HCT116 (cell line): ENCODE data around the gene MDFIC2. TPM values are rescaled to one million over a fixed set of nuclear protein-coding genes. Genes with fewer than 3 reads are reported as not detected.

Experiments used
- ATAC-seq: fragments of 200-7000 bp; cut with Tn5 transposase; 2 replicates; pipeline ENCODE4 v1.9.1; 2020; ENCODE audit warnings: mild to moderate bottlenecking, moderate library complexity
- BruUV-seq: library from RNA; stranded (reverse); fragments of 400-500 nt; replicated peaks from 2 replicates; lab custom pipeline; 2021; lab: Mats Ljungman, UMichigan
- CTCF ChIA-PET: fragments of 300-600 bp; sonication (Branson Sonifier 250); formaldehyde crosslinking; loops from one replicate; lab custom pipeline; 2021; ENCODE audit warnings: antibody characterized with exemption; lab: Charles Lee
- POLR2A ChIA-PET: fragments of 300-600, 350-600 bp; sonication (Branson Sonifier 250); formaldehyde crosslinking; loops from one replicate; lab custom pipeline; 2021; ENCODE audit warnings: antibody characterized with exemption; lab: Charles Lee
- RAD21 ChIA-PET, 2 experiments: fragments of 300-600 bp; sonication (Branson Sonifier 250); formaldehyde crosslinking; loops; one replicate each; lab custom pipeline; 2023; ENCODE audit warnings: low total read pairs in 2 of 2; ENCODE audit not compliant: uncharacterized antibody in 2 of 2, unreplicated experiment in 2 of 2, low non-redundant PET in 1 of 2; lab: Charles Lee
- DNase-seq: peaks from one replicate; pipeline ENCODE4 v3.0.0-alpha.2; 2010; ENCODE audit warnings: low read depth, low spot score
- H2AFZ ChIP-seq: fragments of 200-600 bp; shearing (Covaris generic), sonication (generic); 2 replicates; pipeline ENCODE4 v1.6.1; 2017; ENCODE audit warnings: low read depth, mixed run types, mixed read lengths, antibody characterized with exemption, low read length; ENCODE audit not compliant: poor library complexity, severe bottlenecking
- H3K27ac ChIP-seq: 2 replicates; pipeline ENCODE4 v1.5.1; 2012; ENCODE audit warnings: low read depth, low read length
- H3K27me3 ChIP-seq: fragments of 200-600 bp; sonication (generic); 2 replicates; pipeline ENCODE4 v1.6.1; 2016; ENCODE audit warnings: mixed run types, low read length, mixed read lengths; ENCODE audit not compliant: insufficient read depth
- H3K36me3 ChIP-seq, 2 experiments: fragments of 200-500 bp in 1 of 2; fragments of 200-600 bp in 1 of 2; sonication (Bioruptor generic) in 1 of 2; sonication (generic) in 1 of 2; 2 replicates each; pipeline versions ENCODE4 v1.5.1 to v1.6.1; 2014 to 2016; ENCODE audit warnings: low read length in 2 of 2, inconsistent platforms in 1 of 2, mixed read lengths in 1 of 2, mixed run types in 1 of 2; ENCODE audit not compliant: insufficient read depth in 2 of 2, control insufficient read depth in 1 of 2
- H3K4me1 ChIP-seq, 2 experiments: fragments of 200-600 bp in 1 of 2; sonication (generic) in 1 of 2; 2 replicates each; pipeline versions ENCODE4 v1.5.1 to v1.6.1; 2012 to 2017; ENCODE audit warnings: low read length in 2 of 2, inconsistent platforms in 1 of 2, mild to moderate bottlenecking in 1 of 2, mixed read lengths in 1 of 2, mixed run types in 1 of 2, moderate library complexity in 1 of 2; ENCODE audit not compliant: insufficient read depth in 2 of 2, control insufficient read depth in 1 of 2
- H3K4me2 ChIP-seq: fragments of 200-600 bp; sonication (generic); 2 replicates; pipeline ENCODE4 v1.6.1; 2017; ENCODE audit warnings: mixed run types, low read length, mixed read lengths
- H3K4me3 ChIP-seq, 2 experiments: fragments of 200-600 bp in 1 of 2; sonication (generic) in 1 of 2; replicated peaks in 1 of 2; 2 replicates each; pipeline ENCODE4 v1.5.1; 2011 to 2016; ENCODE audit warnings: low read length in 2 of 2, control low read depth in 1 of 2, low read depth in 1 of 2, mild to moderate bottlenecking in 1 of 2, mixed read lengths in 1 of 2, mixed run types in 1 of 2
- H3K79me2 ChIP-seq: fragments of 200-600 bp; sonication (generic); 2 replicates; pipeline ENCODE4 v1.6.1; 2017; ENCODE audit warnings: mild to moderate bottlenecking, mixed run types, low read length, moderate library complexity, mixed read lengths; ENCODE audit not compliant: insufficient read depth
- H3K9ac ChIP-seq: fragments of 200-600 bp; sonication (generic); 2 replicates; pipeline ENCODE4 v1.6.1; 2016; ENCODE audit warnings: low read length, mixed read lengths
- H3K9me2 ChIP-seq: fragments of 200-600 bp; sonication (generic), shearing (Covaris generic); 2 replicates; pipeline ENCODE4 v1.6.1; 2017; ENCODE audit warnings: mixed run types, mild to moderate bottlenecking, moderate library complexity; ENCODE audit not compliant: insufficient read depth
- H3K9me3 ChIP-seq, 2 experiments: fragments of 200-500 bp in 1 of 2; fragments of 200-600 bp in 1 of 2; sonication (Bioruptor generic) in 1 of 2; sonication (generic) in 1 of 2; 2 replicates each; pipeline ENCODE4 v1.6.1; 2014 to 2017; ENCODE audit warnings: low read length in 2 of 2, mixed read lengths in 2 of 2, inconsistent platforms in 1 of 2, low read depth in 1 of 2, mild to moderate bottlenecking in 1 of 2, mixed run types in 1 of 2, moderate library complexity in 1 of 2; ENCODE audit not compliant: control insufficient read depth in 1 of 2, insufficient read depth in 1 of 2
- H4K20me1 ChIP-seq: fragments of 200-600 bp; sonication (generic), shearing (Covaris generic); 2 replicates; pipeline ENCODE4 v1.6.1; 2017; ENCODE audit warnings: mixed run types, mild to moderate bottlenecking, moderate library complexity; ENCODE audit not compliant: insufficient read depth
- CBX3 ChIP-seq: IDR thresholded peaks from 2 replicates; pipeline ENCODE4 v1.6.1; 2012; ENCODE audit warnings: low read depth
- EZH2 ChIP-seq: fragments of 200-600 bp; sonication (generic); IDR thresholded peaks from 2 replicates; pipeline ENCODE4 v1.6.1; 2017; ENCODE audit warnings: antibody characterized with exemption, mixed run types
- POLR2A ChIP-seq: IDR thresholded peaks from 2 replicates; pipeline ENCODE4 v1.7.0; 2011; ENCODE audit warnings: borderline replicate concordance; ENCODE audit not compliant: insufficient read depth, insufficient read length; ENCODE audit errors: extremely low read depth
- POLR2AphosphoS5 ChIP-seq: IDR thresholded peaks from 2 replicates; pipeline ENCODE4 v1.6.1; 2011; ENCODE audit warnings: mild to moderate bottlenecking, low read depth, low read length, moderate library complexity
- RAD21 ChIP-seq: IDR thresholded peaks from 2 replicates; pipeline ENCODE4 v1.6.1; 2012; ENCODE audit warnings: low read depth, mild to moderate bottlenecking
- SIN3A ChIP-seq: IDR thresholded peaks from 2 replicates; pipeline ENCODE4 v1.6.1; 2012; ENCODE audit warnings: low read depth
- ZFX ChIP-seq: fragments of 450-650 bp; IDR thresholded peaks from 2 replicates; pipeline ENCODE4 v1.6.1; 2017
- ZNF274 ChIP-seq: fragments of 200-500 bp; sonication (Bioruptor generic); IDR thresholded peaks from 2 replicates; pipeline ENCODE4 v1.6.1; 2014; ENCODE audit warnings: mild to moderate bottlenecking, low read depth, low read length, inconsistent platforms
- intact Hi-C: fragments of 100-400 bp; cut with micrococcal nuclease; formaldehyde crosslinking; loops from 2 replicates; pipeline ENCODE4 v1.10.0; 2022
- total RNA-seq: library from RNA; stranded (reverse); gene quantifications from one replicate; pipeline ENCODE4 v1.2.1, GENCODE V29; 2021; ENCODE audit not compliant: unreplicated experiment
- TF ChIP-seq, protein P1 (sequence below): IDR thresholded peaks from 2 replicates; pipeline ENCODE4 v1.6.1; 2012
- TF ChIP-seq, protein P2 (sequence below): IDR thresholded peaks from 2 replicates; pipeline ENCODE4 v1.6.1; 2011; ENCODE audit warnings: mild to moderate bottlenecking, low read length, moderate library complexity; ENCODE audit not compliant: insufficient replicate concordance; ENCODE audit errors: extremely low read depth
- TF ChIP-seq, protein P3 (sequence below): IDR thresholded peaks from 2 replicates; pipeline ENCODE4 v1.6.1; 2012; ENCODE audit warnings: low read depth
- TF ChIP-seq, protein P4 (sequence below), 3 experiments: fragments of 200-600 bp in 1 of 3; sonication (generic) in 1 of 3; IDR thresholded peaks in 2 of 3; conservative IDR thresholded peaks in 1 of 3; 2 replicates each; pipeline ENCODE4 v1.5.1; 2012 to 2017; ENCODE audit warnings: low read depth in 2 of 3, low read length in 2 of 3, antibody characterized with exemption in 1 of 3, borderline replicate concordance in 1 of 3, control low read depth in 1 of 3, mild to moderate bottlenecking in 1 of 3, mixed read lengths in 1 of 3, mixed run types in 1 of 3, moderate library complexity in 1 of 3; ENCODE audit not compliant: insufficient read depth in 1 of 3

Gene MDFIC2
- total RNA-seq, 1 experiment from 2014 or later = not detected

DNA sequence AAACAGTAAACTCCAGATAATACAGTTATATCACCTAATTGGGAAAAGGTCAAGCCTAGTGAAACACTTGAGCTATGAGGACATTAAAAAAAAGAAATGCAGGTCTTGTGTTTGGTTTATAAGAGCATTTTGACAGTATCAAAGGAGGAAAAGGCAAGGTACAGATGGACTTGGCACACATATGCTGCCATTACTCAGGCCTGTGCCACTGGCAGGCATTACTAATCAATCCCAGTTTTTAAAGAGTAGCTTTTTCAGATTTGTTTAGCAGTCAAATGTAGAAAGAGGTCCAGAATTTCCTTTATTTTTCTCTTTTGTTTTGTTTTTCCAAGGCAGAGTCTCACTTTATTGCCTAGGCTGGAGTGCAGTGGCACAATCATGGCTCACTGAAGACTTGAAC lies 38.9 kb downstream of the MDFIC2 start:
- Histone ChIP-seq H2AFZ (no peak overlapping the region), H3K4me3 (no peak overlapping the region), H3K27me3 (no peaks in the 10 kb centered on the region), H3K9me2 (no peaks in the 10 kb centered on the region), H3K36me3 (no peaks in the 10 kb centered on the region), H3K27ac (no peak overlapping the region), H3K9ac (no peak overlapping the region), H3K9me3 (no peaks in the 10 kb centered on the region; a peak in 2 of 4 replicates), H3K79me2 (no peaks in the 10 kb centered on the region), H4K20me1 (no peaks in the 10 kb centered on the region; the same call in 1 of the 2 replicates), H3K4me2 (no peak overlapping the region), H3K4me1 (no peaks in the 10 kb centered on the region)
- intact Hi-C loops = no loop called here
- CTCF ChIA-PET = no interaction called here
- POLR2A ChIA-PET = no interaction called here
- no peak for ATAC-seq
- TF ChIP-seq CBX3 (no peak), ZFX (no peak), EZH2 (no peak), SIN3A (no peak), ZNF274 (no peak), POLR2A (no peak)
- TF ChIP-seq, protein P1, sequence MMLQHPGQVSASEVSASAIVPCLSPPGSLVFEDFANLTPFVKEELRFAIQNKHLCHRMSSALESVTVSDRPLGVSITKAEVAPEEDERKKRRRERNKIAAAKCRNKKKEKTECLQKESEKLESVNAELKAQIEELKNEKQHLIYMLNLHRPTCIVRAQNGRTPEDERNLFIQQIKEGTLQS = no peak
- TF ChIP-seq, protein P2, sequence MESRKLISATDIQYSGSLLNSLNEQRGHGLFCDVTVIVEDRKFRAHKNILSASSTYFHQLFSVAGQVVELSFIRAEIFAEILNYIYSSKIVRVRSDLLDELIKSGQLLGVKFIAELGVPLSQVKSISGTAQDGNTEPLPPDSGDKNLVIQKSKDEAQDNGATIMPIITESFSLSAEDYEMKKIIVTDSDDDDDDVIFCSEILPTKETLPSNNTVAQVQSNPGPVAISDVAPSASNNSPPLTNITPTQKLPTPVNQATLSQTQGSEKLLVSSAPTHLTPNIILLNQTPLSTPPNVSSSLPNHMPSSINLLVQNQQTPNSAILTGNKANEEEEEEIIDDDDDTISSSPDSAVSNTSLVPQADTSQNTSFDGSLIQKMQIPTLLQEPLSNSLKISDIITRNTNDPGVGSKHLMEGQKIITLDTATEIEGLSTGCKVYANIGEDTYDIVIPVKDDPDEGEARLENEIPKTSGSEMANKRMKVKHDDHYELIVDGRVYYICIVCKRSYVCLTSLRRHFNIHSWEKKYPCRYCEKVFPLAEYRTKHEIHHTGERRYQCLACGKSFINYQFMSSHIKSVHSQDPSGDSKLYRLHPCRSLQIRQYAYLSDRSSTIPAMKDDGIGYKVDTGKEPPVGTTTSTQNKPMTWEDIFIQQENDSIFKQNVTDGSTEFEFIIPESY = no peak
- BruUV-seq = no TSS peak
- RAD21 ChIA-PET = no interaction called here
- DNase-seq = no peak

DNA sequence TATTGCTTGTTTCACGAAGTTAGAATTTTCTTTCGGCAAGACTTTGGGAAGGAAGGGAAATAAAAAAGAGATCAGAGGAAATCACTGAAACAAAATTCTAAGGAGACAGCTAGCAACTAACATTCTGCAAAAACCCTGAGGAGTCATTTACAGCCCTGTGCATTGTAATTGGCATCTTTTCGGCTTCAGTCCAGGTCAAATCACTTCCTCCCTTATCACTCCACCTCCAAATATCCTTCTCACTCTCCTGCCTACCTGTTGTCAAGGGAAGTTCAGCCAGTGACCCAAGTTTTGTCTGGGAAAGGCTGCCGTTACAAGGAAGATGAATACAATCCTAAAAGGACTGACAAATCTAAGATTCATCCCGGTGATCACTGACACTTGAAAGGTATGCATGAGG lies 39.6 kb downstream of the MDFIC2 start:
- Histone ChIP-seq H3K4me3 (no peak overlapping the region), H3K9ac (no peak overlapping the region), H3K36me3 (no peaks in the 10 kb centered on the region), H3K27me3 (no peaks in the 10 kb centered on the region), H3K4me1 (no peaks in the 10 kb centered on the region), H3K9me3 (no peaks in the 10 kb centered on the region; a peak in 2 of 4 replicates), H4K20me1 (no peaks in the 10 kb centered on the region; the same call in 1 of the 2 replicates), H3K79me2 (no peaks in the 10 kb centered on the region), H3K9me2 (no peaks in the 10 kb centered on the region), H3K27ac (no peak overlapping the region), H3K4me2 (no peak overlapping the region), H2AFZ (no peak overlapping the region)
- RAD21 ChIA-PET = no interaction called here
- DNase-seq = no peak
- CTCF ChIA-PET = no interaction called here
- POLR2A ChIA-PET = no interaction called here
- no TSS peak for BruUV-seq
- intact Hi-C loops = no loop called here
- no peak for ATAC-seq
- TF ChIP-seq POLR2AphosphoS5 (no peak), CBX3 (no peak), ZNF274 (no peak), RAD21 (no peak)
- TF ChIP-seq, protein P1 = no peak
- TF ChIP-seq, protein P3, sequence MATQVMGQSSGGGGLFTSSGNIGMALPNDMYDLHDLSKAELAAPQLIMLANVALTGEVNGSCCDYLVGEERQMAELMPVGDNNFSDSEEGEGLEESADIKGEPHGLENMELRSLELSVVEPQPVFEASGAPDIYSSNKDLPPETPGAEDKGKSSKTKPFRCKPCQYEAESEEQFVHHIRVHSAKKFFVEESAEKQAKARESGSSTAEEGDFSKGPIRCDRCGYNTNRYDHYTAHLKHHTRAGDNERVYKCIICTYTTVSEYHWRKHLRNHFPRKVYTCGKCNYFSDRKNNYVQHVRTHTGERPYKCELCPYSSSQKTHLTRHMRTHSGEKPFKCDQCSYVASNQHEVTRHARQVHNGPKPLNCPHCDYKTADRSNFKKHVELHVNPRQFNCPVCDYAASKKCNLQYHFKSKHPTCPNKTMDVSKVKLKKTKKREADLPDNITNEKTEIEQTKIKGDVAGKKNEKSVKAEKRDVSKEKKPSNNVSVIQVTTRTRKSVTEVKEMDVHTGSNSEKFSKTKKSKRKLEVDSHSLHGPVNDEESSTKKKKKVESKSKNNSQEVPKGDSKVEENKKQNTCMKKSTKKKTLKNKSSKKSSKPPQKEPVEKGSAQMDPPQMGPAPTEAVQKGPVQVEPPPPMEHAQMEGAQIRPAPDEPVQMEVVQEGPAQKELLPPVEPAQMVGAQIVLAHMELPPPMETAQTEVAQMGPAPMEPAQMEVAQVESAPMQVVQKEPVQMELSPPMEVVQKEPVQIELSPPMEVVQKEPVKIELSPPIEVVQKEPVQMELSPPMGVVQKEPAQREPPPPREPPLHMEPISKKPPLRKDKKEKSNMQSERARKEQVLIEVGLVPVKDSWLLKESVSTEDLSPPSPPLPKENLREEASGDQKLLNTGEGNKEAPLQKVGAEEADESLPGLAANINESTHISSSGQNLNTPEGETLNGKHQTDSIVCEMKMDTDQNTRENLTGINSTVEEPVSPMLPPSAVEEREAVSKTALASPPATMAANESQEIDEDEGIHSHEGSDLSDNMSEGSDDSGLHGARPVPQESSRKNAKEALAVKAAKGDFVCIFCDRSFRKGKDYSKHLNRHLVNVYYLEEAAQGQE = no peak
- TF ChIP-seq, protein P4, sequence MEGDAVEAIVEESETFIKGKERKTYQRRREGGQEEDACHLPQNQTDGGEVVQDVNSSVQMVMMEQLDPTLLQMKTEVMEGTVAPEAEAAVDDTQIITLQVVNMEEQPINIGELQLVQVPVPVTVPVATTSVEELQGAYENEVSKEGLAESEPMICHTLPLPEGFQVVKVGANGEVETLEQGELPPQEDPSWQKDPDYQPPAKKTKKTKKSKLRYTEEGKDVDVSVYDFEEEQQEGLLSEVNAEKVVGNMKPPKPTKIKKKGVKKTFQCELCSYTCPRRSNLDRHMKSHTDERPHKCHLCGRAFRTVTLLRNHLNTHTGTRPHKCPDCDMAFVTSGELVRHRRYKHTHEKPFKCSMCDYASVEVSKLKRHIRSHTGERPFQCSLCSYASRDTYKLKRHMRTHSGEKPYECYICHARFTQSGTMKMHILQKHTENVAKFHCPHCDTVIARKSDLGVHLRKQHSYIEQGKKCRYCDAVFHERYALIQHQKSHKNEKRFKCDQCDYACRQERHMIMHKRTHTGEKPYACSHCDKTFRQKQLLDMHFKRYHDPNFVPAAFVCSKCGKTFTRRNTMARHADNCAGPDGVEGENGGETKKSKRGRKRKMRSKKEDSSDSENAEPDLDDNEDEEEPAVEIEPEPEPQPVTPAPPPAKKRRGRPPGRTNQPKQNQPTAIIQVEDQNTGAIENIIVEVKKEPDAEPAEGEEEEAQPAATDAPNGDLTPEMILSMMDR (IDR thresholded peaks at IDR 0.05 in 2 of 3, conservative IDR thresholded peaks at IDR 0.05 in 1 of 3; ENCODE audit: borderline replicate concordance in 1 of 3, insufficient read depth in 1 of 3, low read depth in 2 of 3, low read length in 2 of 3) = no peak
